Suppressor macrophage treated with lipopolysaccharide for 4 hours (primary cell): ENCODE results near the gene SREK1IP1.
"Not testable (repeated sequence)": the region's sequence is repeated elsewhere in the genome, so short reads cannot be mapped to it uniquely, and the experiment has no call there.

Source experiments
- DNase-seq: peaks from one replicate; pipeline ENCODE4 v3.0.0-alpha.2; 2020

SREK1IP1 gene

DNA sequence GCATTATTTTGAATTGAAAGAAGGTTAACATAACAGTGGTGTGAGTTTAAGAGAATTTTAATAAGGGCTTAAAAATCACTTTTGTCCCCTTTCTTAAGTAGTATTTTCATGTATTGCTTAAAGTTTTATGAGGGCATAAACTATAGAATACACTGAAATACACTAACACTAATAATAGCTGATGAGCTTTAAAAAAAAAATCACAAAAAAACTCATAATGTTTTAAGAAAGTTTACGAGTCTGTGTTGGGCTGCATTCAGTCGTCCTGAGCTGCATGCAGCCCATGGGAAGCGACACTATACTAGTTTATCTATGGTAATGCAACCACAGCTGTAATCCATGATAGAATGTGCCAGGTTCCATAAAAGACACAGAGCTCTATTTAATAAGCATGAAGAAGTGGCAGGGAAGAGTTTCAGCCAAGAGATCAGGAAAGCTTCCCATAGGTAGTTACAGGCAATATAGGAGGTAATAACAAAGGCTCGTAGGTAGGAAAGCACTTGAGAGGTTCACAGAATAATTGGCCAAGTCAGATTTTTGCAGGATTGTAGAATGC, 4.5 kb downstream of the SREK1IP1 start:
- DNase-seq: no peak

DNA sequence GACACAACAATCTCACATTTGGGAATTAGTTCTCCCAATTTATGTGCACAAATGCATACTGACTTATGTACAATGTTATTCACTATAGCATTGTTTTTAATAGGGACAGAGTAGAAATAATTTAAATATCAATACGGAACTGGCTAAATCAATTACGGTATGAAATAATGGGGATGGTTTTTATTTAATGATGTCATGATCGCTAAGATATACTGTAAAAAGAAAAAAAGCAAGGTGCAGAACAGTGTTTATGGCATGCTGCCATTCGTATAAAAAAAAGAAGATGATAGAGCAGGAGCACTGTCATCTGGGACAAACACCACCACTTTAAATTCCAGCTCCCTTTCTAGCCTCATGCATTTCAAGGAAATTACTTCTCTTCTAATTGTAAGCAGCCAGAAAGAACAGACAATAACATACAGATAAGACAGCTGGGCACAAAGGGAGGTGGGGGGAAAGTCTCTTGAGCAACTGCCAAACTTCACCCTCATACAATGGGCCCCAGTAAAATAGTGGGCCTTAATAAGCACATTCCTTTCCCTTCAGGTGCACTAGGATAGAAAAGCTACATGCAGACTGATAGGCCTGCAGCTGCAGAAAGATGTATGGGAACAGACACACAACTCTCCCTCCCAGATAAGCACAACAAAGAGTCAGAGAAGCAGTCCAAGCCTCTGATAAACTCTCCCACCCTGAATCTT, 8.4 kb downstream of the SREK1IP1 start:
- DNase-seq: no peak

DNA sequence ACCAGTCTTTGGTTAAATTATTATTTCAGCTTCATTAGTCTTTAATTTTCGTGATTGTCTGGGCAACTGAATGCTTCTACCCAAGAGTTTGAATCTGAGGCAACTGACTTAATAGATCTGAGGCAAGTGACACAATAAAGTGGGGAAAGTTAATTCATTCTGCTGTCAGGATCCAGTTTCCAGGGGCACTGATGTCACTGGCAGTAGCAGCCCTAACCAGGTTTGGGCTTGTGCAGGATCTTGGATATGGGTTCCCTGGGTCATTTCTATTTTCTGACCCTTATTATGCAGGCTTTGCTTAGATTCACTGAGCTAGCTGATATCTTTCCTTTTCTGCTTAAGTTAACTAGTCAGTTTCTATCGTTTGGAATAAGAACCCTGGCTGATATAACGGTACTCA, 9.6 kb downstream of the SREK1IP1 start:
- DNase-seq: no peak

DNA sequence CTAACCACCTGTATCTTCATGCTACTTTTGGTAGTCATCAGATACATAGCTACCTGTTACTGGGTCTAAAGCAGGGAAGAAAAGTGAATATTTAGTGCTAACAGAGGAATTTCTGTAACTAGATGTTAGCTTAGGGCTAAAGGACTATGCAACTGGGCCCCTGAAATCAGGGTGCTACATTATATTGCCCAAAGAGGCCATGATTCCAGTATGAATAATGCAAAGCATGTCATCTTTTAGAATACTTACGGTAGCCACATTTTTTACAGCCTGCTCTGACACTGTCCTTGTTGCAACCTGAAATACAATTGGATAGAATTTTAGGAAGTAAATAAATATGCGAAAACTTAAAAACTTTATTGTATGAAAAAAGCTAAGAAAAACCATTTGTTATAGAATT, 14.4 kb downstream of the SREK1IP1 start:
- no peak for DNase-seq

DNA sequence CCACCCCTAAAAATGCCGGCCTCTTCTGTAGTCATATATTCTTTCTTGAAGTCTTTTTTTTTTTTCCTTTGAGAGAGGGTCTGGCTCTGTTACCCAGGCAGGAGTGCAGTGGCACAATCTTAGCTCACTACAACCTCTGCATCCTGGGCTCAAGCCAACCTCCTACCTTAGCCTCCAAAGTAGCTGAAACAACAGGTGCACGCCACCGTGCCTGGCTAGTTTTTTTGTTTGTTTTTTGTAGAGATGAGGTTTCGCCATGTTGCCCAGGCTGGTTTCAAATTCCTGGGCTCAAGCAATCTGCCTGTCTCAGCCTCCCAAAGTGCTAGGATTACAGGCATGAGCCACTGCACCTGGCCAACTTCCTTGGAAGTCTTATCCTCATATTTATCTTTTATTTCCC, 19.1 kb downstream of the SREK1IP1 start:
- DNase-seq: no peak

DNA sequence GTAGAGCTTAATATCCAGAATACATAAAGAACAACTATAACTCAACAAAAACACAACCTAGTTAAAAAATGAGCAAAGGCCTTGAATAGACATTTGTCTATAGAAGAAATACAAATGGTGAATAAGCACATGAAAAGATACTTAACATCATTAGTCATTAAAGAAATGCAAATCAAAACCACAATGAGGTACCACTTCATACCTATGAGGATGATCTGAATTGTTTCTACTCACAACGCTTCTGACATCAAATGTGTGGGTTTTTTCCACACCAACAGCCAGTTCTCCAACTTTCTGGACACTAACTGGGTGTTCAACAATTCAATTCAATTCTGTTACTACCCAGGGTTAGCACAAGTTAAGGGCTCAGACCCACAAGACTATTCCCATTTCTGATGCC, 22.0 kb downstream of the SREK1IP1 start:
- DNase-seq: no peak

DNA sequence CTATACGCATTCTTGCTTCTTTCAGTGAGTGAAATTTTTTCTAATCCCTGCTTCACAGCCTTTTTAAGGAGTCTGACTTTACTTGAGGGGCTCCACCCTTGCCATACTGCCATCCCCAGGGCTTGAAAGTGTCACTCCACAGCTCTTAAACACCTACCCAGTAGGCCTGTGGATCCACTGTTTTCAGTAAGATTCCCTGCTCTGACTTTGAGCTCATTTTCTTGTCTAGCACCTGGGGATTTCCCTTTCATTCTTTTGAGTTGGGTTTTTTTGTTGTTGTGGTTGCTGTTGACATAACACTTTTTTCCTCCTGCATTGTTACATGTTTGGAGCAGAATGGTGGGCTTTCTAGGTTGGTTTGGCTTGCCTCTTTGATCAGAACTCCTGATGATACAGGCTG, 23.6 kb downstream of the SREK1IP1 start:
- DNase-seq: no peak

DNA sequence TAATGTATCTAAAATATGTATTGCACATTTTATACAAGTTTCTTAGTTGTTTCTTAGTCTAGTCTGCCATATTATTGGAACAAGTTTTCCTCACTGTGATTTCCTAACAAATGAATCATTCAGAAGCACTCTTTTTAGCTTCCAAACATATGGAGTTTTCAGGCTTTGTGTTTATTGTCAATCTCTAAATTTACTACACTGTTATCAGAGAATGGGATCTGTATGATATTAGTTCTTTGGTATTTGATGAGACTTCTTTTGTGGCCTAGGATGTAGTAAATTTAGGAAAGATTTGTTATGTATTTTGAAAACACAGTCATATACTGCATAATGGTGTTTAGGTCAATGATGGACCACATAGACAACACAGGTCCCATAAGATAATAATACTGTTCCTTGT, 25.7 kb downstream of the SREK1IP1 start:
- DNase-seq: no peak

DNA sequence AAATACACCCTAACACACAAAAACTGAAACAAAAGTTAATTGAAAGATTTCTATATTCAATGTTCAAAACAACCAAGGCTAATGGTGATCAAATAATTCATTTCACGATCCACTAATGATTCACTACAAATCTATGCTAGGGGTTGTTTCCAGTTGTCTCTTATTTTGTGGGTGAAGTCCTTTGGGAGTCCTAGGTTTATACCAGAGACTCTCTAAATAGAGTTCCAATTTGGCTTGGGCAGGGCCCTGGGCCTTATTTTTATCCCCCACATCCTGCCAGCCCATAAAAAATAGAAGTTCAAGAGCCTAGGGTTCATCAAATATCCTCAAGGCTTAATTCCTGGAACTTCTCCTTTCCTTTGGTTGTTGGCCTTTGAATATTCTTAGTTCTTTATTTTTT, 26.1 kb downstream of the SREK1IP1 start:
- no peak for DNase-seq

DNA sequence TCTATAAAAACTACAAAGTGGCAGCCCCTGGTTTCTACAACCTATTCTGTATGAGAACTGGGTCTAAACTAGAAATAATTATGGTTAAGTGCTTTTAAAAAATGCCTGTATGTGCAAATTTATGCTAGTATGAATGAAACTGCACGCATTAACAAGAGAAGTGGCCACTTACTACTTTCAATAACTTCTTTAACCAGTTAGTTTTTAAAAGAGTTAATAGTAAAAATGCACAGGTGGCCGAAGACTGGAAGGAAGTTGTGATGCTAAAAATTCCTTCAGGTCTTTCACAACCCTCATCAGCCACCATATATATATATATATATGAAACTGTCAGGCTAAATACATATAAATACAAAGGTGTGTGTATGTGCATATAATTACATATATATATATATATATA, 41.3 kb downstream of the SREK1IP1 start:
- DNase-seq: no peak

DNA sequence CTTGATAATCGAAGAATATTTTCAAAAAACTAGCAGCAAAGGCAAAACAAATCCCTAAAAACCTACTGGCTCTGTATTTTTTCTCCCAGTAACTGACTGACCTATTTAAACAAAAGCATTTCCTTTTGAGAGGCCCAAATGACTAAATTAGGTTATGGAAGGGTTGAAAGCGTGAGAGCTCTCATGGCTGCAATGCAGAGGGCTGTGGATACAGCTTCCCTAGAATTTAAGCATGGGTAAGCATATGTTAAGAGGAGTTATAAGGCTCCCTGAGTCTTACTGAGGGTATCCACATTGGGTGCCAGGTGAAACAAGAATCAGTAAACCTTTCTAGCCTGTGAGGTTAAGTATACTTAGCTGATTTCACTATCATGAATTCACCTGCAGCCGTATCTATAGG, 45.9 kb downstream of the SREK1IP1 start:
- no peak for DNase-seq

DNA sequence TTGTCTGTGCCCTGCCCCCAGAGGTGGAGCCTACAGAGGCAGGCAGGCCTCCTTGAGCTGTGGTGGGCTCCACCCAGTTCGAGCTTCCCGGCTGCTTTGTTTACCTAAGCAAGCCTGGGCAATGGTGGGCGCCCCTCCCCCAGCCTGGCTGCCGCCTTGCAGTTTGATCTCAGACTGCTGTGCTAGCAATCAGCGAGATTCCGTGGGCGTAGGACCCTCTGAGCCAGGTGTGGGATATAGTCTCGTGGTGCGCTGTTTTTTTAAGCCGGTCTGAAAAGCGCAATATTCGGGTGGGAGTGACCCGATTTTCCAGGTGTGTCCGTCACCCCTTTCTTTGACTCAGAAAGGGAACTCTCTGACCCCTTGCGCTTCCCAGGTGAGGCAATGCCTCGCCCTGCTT, 54.0 kb downstream of the SREK1IP1 start:
- not testable (repeated sequence) for DNase-seq

DNA sequence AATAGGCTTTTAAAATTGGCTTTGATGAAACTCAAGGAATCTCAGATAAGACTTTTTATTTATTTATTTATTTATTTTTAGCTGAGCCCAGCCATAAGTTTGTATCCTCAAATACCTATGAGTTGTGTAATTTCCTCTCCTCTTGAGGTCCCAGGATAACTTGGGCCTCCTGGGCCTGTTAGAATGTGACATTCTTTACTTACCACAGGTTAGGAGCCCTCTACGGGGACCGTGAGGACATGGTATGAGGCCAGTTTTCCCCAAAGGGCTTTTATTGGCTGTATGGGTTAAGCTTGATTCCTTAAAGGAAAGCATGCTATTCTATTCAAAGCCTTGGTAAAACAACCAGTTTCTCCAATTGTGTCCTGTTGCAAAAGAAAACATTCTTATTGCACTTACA, 61.3 kb downstream of the SREK1IP1 start:
- DNase-seq: no peak

DNA sequence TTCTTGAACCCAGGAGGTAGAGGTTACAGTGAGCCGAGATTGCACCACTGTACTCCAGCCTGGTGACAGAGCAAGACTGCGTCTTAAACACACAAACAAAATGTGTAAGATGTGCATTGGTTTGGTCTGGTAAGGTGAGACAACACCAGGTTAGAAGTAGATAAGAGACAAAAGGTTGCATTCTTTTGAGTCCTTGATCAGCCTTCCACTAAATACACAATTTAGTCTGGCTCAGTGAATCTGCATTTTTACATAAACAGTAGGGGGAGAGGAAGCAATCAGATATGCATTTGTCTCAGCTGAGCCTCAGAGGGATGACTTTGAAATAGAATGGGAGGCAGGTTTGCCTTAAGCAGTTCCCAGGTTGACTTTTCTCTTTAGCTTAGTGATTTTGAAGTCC, 62.4 kb downstream of the SREK1IP1 start:
- DNase-seq: not testable (repeated sequence)

DNA sequence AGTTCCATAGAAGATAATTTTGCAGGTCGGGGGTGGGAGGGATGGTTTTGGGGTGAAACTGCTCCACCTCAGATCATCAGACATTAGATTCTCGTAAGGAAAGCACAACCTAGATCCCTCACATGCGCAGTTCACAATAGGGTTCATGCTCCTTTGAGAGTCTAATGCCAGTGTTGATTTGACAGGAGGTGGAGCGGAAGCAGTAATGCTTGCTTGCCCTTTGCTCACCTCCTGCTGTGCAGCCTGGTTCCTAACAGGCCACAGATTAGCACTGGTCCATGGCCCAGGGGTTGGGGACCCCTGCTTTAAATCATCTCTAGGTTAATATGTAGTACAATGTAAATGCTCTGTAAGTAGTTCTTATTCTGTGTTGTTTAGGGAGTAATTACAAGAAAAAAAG, 67.7 kb downstream of the SREK1IP1 start:
- DNase-seq: no peak

DNA sequence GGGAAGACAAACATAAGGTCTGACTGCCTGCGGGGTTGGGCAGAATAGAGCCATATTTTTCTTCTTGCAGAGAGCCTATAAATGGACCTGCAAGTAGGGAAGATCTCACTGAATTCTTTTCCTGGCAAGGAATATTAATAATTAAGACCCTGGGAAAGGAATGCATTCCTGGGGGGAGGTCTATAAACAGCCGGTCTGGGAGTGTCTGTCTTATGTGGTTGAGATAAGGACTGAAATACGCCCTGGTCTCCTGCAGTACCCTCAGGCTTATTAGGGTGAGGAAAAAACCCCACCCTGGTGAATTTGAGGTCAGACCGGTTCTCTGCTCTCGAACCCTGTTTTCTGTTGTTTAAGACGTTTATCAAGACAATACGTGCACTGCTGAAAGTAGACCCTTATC, 72.1 kb downstream of the SREK1IP1 start:
- DNase-seq: not testable (repeated sequence)

DNA sequence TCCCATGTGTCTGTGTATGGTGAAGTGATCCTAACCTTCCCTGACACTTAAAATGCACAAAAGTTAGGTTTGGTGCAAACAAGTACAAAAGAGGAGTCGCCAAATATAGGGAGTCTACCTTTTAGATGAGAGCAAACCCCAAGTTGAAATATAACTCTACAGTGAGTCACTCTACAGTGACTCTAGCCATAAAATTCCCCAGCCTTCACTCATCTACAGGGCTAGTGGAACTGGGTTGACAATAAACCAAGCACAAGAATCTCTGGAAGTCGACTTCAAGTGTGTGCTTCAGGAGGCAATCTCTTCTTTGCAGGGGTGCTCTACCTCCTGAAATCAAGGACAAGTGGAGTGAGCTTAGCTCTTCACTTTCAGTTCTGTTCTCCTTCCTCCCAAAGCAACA, 74.9 kb downstream of the SREK1IP1 start:
- DNase-seq: no peak

DNA sequence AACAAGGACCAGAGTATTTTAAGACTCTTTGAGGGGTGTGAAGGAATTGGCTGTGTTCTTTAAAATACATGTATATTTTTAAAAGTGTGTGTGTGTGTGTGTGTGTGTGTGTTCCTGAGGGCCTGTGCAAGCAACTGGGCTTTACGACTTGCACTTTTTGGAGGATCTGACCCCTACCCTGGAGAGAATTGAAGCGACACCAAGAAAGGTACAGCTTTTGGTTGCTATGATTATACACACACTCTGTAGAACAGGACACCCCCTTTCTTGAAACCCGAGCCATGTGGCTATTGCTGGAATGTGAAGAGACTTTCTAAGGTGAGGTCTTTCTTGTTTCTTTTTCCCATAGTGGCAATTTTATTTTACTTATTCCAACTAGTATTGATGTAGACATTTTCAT, 77.2 kb downstream of the SREK1IP1 start:
- no peak for DNase-seq

DNA sequence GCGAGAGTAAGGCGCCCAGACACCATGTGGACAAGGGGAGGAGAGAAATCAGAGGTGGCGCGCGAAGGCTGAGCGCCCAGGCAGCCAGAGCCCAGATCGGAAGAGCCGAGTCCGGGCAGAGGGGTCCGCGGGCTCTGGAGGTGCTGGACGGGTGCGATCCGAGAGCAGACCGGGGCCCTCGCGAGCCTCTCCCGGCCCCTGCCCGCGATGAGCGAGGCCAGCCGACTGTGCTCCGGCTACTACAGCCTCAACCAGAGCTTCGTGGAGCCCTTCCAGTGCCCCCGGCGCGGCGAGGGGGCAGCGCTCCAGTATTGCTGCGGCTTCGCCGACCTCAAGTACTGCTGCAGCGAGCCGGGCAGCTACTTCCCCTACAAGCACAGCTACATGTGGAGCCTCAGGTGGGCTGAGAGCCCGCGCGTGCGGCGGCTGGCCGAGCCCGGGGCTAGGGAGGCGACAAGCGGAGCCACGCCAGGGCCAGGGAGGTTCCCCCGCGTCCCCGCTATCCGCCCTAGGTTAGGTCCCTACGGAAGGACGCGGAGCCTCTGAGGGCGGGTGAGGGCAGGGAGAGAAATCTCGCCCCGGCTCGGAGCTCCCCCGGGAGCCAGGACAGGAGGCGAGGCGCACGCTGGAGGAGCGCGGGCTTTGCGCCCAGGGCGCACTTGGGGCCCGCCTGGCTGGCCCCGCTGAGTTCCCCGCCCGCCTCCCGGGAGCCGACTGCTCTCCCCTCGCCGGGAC, 77.9 kb downstream of the SREK1IP1 start, which contains the start of gene SHISAL2B:
SHISAL2B (plus strand) TSS at position 87 of the 735 bp plus-strand sequence; CDS start at position 208, 121 bp downstream.
- no peak for DNase-seq

DNA sequence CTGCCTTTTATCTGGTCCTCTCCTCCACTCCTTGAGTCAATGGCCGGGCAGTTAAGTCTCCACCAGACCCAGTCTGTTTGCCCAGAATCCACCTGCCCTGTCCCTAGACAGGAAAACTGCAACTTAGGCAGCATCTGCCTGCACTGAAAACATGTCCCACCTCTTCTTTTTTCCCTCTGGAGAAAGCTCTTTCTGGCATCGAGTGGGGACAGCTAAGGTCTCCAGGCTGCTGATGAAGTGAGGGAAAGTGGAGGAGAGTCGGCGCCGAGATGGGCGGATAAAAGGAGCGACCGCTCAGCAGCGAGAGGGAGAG, 78.4 kb downstream of the SREK1IP1 start:
- no peak for DNase-seq

DNA sequence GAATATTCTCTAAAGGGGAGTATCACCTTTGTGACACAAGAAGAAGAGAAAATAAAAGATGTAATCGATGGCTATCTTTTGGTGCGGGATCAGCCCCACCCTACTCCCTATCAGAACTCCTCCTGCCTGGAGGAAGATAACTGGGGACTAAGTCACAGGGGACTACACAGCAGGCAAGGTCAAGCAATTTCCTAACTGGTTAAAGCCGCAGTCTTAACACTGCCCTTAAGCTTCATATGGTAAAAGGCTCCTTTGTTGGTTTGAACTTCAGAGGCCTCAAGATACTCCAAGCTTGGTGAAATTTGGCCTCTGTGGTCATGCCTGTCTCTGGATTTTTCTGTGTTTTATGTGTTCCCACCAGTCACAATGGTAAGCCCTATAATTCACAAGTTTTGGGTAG, 79.5 kb downstream of the SREK1IP1 start:
- no peak for DNase-seq

DNA sequence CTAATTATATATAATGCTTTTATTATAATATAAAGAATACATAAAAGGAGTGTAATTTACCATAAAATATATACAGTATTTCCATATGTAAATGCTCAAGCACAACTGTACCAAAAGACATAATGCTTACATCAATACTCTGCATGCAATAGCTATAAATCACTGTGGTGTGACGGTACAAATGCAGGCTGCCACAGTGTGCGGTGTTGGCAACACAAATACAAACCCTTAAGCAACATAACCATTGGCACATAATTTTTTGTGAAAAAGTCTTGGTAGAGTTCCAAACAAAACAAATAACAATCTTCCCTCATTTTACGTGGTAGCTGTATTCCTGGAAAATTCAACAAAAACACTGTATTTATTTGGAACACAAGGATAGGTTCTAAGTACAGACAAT, 80.1 kb downstream of the SREK1IP1 start:
- DNase-seq: no peak

DNA sequence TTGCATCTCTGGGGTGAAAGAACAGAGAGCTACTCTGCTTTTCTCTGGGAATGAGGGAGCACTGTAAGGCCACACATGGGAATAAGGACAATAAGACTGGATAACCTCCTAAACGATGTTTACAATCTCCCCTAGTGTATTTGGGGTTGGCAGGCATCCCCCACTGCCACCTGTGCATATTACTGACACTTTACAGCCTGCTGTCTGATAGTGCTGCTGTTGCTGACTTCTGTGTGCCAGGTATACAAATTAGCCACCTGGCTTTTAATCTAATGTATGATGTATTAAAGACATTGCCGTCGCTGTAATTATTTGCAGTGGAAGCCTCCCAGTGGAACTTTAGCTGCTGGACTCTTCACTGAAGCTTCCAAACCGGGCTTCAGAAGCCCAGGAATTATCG, 82.6 kb downstream of the SREK1IP1 start:
- no peak for DNase-seq

DNA sequence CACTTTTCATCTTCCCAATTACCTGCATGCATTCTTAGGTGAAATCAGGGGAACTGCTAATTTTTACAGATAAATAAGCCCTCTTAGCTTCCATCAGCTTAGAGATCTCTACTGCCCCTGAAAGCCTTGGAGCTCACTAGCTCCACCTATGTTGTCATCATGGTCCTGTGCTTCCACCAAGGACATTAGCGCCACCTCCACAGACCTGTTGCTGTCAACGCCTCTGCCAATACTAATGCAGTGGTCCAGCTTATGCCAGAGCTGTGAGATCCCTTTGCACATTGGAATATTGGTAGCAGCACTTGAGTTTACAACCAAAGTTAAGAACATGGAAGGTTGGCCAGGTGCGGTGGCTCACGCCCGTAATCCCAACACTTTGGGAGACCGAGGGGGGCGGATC, 85.9 kb downstream of the SREK1IP1 start:
- DNase-seq: no peak

DNA sequence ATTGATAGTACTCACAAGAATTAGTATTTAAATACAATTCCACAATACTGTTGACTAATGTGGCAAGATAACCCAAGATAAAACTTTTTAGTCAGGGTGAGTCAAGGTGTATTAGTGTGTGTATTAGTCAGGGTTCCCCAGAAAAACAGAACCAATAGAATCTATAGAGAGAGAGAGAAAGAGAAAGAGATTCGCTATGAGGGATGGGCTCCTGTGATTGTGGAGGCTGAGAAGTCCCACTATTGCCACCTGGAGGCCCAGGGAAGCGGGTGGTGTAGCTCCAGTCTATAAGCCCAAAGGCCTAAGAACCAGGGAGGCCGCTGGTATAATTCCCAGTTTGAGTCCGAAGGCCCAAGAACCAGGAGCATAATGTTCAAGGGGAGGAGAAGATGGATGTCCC, 88.2 kb downstream of the SREK1IP1 start:
- DNase-seq: no peak
